Superior temporal gyrus (tissue), 1 donor: ENCODE results near the gene COPE.
A peak's percentile ranks its signal among the peaks of the same experiment; 100 is the strongest.
"Not testable (repeated sequence)": the region's sequence is repeated elsewhere in the genome, so short reads cannot be mapped to it uniquely, and the experiment has no call there.

Experiments
- DNase-seq: peaks from one replicate; pipeline ENCODE4 v3.0.0-alpha.2; 2016; ENCODE audit errors: extremely low spot score

The COPE gene

DNA sequence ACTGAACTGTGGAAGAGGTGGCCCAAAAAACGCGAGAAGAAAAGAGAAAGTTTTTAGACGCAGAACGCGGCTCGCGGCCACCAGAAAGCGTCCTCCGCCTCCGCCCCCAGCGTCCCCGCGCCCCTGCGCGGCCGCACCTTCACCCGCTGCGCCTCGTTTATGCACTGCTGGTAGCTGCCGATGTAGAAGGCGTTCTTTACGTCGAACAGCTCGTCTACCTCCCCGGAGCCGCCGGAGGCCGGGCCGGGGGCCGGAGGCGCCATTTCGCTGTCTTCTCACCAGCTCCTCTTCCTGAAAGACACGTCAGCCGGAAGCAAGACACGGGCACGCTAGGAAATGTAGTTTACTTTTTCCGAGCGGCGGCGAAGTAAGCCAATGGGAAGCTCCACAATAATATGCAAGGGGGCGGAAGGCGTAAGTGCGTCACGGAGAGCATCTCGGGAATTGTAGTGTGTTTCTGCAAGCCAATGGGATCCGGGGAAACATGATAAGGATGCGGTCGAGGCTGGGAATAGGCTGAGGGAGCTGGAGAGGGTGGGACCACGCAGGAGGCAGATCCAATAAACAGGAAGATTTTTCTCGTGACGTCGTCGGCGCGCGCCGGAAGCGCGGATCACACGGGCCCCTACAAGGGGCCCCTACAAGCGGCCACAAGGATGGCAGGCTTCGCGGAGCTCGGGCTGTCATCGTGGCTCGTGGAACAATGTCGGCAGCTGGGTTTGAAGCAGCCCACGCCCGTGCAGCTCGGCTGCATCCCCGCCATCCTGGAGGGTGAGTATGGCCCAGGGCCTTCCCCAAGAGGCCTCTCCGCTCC lies at the start of gene COPE, which contains the start of gene DDX49:
COPE (minus strand) TSS at position 302 of the 814 bp plus-strand sequence; CDS start at position 263, 39 bp downstream.
DDX49 (plus strand) TSS at position 630 of the 814 bp plus-strand sequence; CDS start at position 657, 27 bp downstream.
- DNase-seq = peak; percentile 100

DNA sequence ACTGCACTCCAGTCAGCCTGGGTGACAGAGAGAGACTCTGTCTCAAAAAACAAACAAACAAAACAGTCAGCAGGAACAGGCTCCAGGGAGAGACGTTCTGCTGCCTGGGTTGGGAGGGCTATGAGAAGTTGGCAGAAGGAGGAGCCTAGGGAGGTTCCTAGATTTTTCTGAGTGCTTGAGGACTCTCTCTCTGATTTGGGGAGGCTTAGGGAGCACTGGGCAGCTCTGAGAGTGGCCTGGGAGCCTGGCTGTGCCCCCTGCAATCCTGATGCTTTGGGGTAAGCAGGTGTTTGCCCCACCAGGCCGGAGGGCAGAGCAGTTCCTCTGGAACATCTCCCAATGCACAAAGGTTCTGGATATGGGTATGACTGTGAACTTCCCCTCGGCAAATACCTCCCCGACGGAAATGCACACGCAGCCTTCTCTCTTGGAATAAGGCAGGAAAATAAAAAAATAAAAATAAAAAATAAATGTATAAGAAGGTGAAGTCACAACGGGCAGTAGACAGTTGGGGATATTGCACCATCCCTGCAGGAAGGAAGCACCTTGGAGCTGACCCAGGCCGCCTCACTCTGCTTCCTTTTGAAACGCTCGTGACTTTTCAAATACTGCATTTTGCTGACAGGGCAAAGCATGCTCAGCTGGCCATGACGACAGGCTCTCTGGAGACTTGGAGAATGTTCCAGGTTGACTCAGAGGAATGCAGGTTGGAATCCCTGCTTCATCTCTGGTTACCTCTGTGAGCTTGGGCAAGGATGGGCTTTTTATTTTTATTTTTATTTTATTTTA lies 48.4 kb upstream of the COPE start:
- DNase-seq = peak; percentile 16

DNA sequence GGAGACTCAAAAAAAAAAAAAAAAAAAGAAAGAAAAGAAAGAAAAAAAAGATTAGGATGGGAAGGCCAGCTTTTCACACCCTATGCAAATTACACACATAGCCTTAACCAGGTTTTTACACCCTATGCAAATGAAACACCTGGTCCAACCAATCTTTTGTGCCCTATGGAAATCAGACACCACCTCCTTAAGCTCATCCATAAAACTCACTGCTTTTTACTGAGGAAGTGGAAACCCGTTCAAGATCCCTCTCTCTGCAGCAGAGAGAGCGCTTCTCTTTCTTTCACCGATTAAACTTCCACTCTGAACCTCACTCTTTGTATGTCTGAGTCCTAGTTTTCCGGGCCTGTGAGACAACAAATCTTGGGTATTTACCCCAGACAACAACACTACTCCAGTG lies 47.1 kb upstream of the COPE start:
- DNase-seq = no peak

DNA sequence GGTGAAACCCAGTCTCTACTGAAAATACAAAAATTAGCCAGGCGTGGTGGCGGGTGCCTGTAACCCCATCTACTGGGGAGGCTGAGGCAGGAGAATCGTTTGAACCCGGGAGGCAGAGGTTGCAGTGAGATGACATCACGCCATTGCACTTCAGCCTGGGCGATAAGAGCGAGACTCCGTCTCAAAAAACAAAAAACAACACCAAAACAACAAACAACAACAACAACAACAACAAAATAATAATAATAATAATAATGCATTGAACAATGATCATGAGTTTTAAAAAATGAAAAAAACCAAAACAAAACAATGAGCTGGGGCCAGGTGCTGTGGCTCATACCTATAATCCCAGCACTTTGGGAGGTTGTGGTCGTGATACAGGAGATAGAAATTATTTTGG lies 44.9 kb upstream of the COPE start:
- DNase-seq = no peak

DNA sequence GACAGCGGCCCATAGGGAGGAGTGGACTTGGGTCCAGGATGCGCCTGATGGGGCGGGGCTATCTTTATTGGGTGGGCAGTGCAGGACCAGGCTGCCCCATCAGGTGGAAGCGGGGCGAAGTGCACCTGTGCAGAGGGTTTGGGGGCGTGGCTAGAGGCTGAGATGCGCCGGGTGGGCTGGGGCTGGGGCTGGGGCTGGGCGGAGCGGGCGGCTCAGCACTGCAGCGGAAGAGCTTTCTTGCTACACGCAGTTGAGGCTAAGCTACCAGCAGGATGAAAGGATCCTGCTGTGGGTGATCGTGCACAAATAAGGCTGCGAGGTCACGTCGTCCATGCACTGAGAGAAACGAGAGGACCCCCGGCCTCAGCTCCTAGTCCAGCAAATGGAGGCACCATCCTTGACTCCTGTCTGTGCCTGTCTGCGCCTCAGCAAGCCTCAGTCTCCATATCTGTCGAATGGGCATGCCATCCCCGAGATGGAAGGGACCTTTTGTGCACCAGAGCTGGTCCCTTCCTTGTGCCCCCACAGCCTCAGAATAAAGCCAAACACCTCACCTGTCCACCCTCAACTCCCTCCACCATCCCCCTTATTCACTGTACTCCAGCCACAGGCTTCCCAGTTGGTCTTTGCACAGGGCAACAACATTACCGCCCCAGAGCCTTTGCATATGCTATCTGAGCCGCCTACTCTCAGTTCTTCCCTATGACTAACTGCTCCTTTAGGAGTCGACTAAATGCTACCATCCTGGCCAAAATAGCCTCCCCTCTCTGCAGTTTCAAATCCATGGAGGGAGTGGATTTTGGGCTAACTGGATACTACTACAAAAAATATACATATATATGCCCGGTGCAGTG lies 42.8 kb upstream of the COPE start:
- DNase-seq = no peak

DNA sequence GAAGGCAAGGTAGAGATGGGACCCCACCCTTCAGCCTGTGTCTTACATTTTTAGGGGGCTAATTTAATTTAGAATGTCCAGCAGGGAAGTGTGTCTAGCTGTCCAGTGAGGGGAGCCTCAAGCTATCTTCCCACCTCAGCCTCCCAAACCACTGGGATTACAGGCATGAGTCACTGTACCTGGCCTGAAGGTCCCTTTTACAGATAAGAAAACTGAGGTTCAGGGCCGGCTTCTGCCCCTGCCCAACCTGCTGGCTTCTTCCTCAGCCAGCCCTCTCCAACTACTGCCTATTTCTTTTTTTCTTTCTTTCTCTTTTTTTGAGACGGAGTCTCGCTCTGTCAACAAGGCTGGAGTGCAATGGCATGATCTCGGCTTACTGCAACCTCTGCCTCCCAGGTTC lies 41.2 kb upstream of the COPE start:
- DNase-seq = no peak

DNA sequence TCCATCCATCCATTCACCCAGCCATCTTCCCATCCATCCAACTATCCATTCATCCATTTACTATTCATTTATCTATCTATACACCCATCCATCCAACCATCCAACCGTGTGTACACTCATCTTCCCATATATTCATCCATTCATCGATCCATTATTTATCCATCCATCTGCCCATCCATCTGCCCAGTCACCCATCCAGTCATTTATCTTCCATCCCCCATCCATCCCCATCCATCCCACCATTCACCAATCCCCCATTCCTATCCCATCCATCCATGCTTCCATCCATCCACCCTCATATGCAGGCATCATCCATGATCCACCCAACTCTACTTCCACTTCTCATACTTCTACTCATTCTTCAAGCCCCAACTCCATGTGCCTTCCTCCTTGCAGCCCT lies 35.9 kb upstream of the COPE start:
- no peak for DNase-seq

DNA sequence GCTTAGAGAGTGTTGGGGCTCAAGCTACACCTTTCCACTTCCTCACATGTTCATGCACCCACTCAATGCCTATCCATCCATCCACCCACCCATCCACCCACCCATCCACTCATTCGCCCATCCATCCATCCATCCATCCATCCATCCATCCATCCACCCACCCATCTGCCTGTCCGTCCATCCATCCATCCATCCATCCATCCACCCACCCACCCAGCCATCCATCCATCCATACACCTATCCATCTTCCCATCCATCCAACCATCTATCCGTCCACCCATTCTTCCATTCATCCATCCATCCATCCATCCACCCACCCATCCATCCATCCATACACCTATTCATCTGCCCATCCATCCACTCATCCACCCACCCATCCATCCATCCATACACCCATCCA lies 34.9 kb upstream of the COPE start:
- DNase-seq = no peak

DNA sequence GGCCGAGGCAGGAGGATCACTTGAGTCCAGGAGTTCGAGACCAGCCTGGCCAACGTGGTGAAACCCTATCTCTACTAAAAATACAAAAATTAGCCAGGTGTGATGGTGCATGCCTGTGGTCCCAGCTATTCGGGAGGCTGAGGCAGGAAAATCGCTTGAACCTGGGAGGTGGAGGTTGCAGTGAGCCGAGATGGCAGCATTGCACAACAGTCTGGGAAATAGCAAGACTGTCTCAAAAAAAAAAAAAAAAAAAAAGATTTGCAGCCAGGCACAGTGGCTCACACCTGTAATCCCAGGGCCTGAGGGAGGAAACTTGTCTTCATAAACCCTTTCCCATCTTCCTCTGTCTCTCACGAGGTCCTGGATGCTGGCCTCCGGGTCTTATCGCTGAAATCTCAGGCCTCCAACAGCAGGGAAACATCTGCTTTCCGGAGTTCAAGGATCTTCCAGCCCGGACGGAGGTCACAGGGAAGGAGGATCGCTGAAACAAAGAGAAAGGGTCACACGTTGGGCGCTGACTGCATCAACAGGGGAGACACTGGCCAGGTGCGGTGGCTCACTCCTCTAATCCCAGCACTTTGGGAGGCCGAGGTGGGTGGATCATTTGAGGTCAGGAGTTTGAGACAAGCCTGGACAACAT lies 33.3 kb upstream of the COPE start:
- not testable (repeated sequence) for DNase-seq

DNA sequence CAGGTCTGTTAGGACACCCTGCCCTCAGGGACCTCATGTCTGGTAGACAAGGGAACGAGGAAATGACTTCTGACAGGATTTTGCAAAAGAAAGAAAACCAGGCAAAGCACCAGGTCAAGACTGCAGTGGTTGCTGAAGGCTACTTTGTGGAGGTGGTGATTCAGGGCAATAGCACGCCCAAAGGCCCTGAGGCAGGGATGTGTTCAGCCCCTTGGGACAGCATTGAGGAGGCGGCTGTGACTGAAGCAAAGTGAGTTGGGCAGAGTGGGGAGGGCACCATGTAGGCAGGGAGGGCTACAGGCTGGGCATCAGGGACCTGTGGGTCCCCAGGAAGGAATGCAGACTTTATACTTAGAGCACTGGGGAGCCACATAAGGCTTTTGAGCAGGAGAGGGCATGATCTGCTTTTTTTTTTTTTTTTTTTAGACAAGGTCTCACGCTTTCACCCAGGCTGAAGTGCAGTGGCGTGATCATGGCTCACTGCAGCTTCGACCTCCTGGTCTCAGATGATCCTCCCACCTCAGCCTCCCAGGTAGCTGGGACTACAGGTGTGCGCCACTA lies 32.6 kb upstream of the COPE start:
- DNase-seq = no peak

DNA sequence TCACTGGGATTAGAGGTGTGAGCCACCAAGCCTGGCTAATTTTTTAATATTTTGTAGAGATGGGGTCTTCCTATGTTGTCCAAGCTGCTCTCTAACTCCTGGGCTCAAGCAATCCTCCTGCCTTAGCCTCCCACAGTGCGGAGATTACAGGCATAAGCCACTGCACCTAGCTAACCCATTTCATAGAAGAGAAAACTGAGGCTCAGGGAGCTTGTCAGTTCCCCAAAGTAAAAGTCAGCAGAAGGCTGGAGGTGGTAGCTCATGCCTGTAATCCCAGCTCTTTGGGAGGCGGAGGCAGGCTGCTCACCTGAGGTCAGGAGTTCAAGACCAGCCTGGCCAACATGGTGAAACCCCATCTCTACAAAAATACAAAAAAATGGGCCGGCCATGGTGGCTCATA lies 30.7 kb upstream of the COPE start:
- DNase-seq = no peak

DNA sequence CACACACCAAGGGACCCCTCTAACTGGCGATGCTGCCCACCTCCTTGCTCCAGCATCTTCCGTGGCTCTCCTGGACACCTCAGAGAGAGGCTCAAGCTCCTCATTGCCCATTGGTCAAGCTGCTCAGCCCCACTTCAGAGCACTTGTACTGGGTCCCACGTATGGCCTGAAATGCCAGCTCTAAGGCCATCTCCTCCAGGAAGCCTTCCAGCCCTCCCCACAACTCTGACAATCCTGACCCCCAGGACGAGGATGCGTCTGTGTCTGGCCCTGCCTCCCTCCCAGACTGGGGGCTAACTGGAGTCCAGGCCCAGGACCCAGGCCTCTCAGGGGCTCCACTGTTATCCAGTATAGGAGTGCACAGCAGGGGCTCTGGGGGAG lies 29.8 kb upstream of the COPE start:
- no peak for DNase-seq

DNA sequence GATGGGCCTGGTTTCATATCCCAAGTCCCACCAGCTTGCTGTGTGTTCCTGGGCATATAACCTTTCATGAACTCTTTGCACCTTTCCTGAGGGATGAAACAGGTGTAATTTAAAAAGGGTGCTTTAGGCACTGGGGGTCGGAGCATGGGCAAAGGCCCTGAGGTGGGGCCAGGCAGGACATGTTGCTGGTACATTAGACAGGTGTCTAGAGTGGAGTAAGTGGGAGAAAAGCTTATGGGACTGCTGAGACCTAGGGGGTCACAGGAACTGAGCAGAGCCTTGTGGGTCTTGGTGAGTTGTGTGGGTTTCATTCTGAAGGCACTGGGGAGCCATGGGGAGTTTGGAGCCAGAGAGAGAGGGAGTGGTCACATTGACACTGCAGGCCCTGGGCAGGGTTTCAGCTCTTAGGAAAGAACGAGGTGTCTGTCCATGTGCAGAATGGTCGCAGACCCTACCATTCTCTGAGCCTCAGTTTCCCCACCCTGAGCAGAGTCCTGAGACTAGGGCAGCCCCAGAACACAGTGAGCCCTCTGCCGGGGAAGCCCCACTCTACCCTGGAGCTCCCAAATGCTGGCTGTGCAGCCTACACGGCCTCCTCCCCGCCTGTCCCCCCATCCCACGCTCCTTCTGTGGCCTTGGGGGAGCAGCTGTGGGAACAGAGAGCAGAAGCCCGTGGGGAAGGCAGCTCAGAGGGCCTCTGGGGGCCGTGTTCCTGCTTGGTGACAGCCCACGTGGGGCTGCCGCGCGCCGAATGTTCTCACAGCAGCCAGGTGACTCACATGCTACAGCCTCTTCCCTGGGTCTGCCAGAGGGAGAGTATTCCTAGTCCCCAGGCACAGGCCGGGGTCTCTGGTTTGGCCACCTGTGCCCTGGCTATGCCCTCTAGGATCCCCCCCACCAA lies 29.1 kb upstream of the COPE start:
- DNase-seq = no peak

DNA sequence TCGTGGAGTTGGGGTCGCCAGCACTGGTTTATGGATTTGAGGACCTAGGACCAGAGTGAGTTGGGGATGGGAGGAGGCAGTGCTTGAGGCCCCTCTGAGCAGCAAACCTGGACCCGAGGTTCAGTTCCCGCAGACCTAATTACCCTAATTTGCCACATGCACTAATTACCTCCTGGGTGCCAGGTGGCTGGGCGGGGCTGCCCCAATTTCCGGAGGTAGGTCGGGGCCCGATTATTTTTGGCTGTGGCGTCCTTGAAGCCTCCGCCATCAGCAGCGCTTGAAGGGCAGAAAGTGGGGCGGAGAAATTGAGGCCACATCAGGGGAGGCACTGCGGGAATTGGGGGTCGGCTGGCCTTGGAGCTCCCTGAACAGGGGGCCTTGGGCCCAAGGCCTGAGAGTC lies 27.7 kb upstream of the COPE start:
- no peak for DNase-seq

DNA sequence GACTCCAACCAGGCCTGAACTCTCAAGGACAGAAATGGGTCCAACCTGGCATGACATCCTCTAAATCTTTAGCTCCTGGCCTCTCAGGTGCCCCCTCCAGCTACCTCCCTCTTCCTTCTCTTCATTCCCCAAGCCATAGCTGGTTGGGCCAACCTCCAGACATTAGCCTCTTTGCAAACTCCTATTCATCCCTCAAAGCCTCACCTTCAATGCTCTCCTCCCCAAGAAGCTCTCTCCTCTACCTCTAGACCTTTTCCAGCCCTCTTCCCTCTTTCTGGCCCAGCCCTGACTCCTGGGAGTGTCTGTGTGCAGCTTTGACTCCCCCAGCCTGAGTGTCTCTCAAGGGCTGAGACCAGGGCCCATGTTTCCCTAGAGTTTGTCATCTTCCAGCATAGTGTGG lies 27.1 kb upstream of the COPE start:
- no peak for DNase-seq

DNA sequence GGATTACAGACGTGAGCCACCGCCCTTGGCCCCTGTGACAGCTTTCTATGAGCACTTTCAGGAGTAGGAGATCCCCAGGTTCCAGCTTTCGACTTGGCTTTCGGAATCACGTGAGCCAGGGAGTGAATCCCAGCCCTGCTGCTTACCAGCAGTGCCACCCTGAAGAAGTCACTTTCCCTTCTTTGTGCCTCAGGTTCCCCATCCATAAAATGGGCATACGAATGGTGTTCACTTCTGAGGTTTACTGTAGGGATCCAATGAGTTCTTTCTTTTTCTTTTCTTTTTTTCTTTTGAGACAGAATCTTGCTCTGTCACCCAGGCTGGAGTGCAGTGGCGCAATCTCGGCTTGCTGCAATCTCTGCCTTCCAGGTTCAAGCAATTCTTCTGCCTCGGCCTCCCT lies 26.1 kb upstream of the COPE start:
- DNase-seq = no peak

DNA sequence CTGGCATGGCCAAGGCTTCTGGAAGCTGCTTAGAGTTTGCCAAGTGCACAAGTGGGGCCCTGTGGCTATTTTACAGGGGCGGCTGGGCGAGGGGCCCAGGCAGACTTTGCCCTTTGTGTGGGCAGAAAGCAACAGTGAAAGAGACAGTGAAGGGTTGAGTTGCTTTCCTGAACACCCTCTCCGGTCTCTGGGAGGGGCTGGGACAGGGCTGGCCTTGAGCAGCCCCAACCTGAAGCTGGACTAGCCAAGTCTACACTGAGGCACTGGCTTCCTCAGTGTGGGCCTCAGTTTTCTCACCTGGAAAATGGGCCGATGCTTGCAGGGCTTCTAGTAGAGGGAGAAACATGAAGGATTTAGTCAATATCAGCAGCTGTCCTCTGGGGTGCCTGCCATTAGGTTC lies 24.3 kb upstream of the COPE start:
- DNase-seq = no peak

DNA sequence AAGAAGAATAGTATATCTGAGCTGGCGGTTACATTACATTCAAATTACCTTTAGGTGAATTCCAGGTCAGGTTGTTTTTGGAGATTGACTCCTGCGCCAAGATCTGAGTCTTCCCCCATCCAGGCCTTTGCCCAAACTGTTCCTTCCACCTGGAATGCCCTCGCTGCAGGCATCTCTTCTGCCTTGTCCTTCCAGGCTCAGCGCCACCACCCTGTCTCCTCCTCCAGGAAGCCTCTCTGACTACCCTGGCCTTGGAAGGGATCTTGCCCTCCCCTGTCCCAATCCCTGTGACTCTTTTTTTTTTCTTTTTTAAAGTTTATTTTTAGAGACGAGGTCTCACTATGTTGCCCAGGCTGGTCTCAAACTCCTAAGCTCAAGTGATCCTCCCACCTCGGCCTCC lies 23.5 kb upstream of the COPE start:
- no peak for DNase-seq

DNA sequence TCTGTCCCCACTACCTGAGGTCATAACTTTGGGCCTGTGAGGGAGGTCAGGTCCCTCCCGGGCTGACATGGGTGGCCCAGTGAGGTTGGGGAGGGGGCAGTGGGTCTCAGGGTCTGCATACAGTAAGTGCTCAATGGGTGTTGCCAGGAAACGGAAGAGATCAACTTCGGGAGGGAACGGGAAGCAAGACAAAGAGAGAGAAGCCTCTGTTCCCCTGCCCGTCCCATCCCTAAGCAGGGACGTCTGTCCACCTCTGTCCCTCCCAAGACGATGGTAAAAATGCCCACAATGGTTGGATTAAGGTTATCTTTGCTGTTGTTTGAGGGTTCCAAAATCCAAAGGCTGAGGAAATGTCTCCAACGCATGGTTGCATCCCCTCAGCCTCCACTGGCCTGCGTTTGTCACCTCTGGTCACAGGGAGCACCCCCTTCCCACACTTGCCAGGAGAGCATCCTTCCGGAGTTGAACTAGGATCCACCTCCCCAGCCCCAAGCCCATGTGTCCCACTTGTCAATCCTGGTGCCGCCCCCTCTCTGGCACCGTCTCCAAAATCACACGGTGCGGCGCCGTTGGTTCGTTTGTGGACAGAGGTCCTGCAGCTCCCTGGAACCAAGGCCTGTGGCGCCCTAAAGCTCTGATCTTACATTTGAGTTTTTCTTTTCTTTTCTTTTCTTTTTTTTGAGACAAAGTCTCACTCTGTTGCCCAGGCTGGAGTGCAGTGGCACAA lies 22.6 kb upstream of the COPE start:
- DNase-seq = peak; percentile 5
